ENCODE data around the gene DLL4.

DLL4 gene

DNA sequence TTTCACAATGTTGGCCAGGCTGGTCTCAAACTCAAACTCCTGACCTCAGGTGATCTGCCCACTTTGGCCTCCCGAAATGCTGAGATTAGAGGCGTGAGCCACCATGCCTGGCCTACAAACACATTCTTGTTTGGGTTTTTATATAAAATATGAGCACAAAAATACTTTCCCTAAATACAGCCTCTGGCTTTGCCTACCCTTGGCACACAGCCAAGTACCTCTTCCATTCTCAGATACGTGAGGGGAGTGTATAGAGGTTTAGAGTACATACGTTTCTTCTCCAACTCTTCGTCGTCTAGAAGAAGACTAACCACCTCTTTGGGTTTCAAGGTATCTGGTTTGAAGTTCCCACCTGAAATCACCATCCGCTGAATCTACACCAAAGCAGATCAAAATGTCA lies 57.7 kb downstream of the DLL4 start:
- TF ChIP-seq ARNT (IDR thresholded peaks at IDR 0.05), result no peak
- TF ChIP-seq SP1 (IDR thresholded peaks at IDR 0.05), result no peak
- TF ChIP-seq BHLHE40 (IDR thresholded peaks at IDR 0.05; ENCODE audit: borderline replicate concordance), result no peak
- no peak for TF ChIP-seq FOXA1 (IDR thresholded peaks at IDR 0.05)
- TF ChIP-seq L3MBTL2 (conservative IDR thresholded peaks at IDR 0.05), result no peak
- no peak for DNase-seq (ENCODE audit: extremely low spot score)
- POLR2A ChIA-PET, result no interaction called here
- CTCF ChIA-PET, result no interaction called here

DNA sequence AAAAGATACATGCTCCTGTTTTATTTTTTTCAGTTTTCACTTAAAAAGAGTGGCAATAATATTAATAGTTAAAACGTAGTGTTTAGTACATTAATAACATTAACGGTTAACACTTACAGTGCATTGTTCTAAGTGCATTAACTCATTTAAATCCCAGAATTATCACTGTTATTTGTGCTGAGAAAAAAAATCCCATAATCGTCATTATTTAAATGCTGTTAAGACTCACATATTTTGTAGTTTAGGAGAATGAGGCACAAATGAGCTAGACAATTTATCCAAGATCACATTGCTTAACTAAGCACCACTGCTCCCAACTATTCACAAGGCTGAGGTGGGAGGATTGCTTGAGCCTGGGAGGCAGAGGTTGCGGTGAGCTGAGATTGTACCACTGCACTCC lies 59.0 kb downstream of the DLL4 start:
- POLR2A ChIA-PET, result no interaction called here
- CTCF ChIA-PET, result interaction anchor here (0.6 kb wide), 1 partner anchor 48 kb away, joined by 4 read pairs; no protein-coding TSS in a partner anchor
- TF ChIP-seq HDGF (IDR thresholded peaks at IDR 0.05; ENCODE audit: borderline replicate concordance) (no peak), CTBP1 (IDR thresholded peaks at IDR 0.05; ENCODE audit: borderline replicate concordance) (no peak), LEF1 (IDR thresholded peaks at IDR 0.05; ENCODE audit: borderline replicate concordance) (no peak), TARDBP (IDR thresholded peaks at IDR 0.05) (no peak), FOXM1 (IDR thresholded peaks at IDR 0.05; ENCODE audit: borderline replicate concordance) (no peak), SP1 (IDR thresholded peaks at IDR 0.05) (no peak), FOXK2 (IDR thresholded peaks at IDR 0.05) (no peak), L3MBTL2 (conservative IDR thresholded peaks at IDR 0.05) (no peak), SUZ12 (IDR thresholded peaks at IDR 0.05) (no peak), BHLHE40 (IDR thresholded peaks at IDR 0.05; ENCODE audit: borderline replicate concordance) (no peak), ZNF384 (IDR thresholded peaks at IDR 0.05) (no peak)
- no peak for DNase-seq (ENCODE audit: extremely low spot score)
